ENCODE data around the gene ZDHHC5.
"Not testable (repeated sequence)": the region's sequence is repeated elsewhere in the genome, so short reads cannot be mapped to it uniquely, and the experiment has no call there.

ZDHHC5 gene

GRCh38 chr11:57643802-57644201, 24.1 kb upstream of the ZDHHC5 start:
- DNase-seq (ENCODE audit: low read depth in 3 of 3, low spot score in 1 of 3) = no peak

- DNase-seq (ENCODE audit: low read depth in 3 of 3, low spot score in 1 of 3) = peak; percentile 63 to 74 (median 67)
Measured at GRCh38 chr11:57644748-57645688, 22.9 kb upstream of the ZDHHC5 start.

DNA sequence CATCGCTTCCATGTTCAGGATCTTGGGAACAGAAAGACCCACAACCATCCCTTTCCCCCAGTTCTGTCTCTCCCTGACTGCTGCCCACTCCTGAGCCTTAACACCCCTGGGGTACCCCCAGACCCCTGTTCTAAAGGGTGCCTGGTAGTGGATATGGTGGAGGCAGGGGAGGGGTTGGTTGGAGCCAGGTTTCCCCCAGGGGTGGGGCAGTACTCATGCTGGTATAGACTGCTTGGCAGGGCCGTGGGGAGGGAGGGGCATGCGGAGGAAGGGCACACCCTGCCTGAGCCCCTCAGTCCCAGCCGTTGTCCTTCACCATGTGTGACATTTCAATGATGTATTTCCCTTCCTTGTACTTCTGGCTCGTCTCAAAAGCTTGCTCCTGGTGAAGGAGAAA, 22.2 kb upstream of the ZDHHC5 start:
- no peak for DNase-seq (ENCODE audit: low read depth in 3 of 3, low spot score in 1 of 3)

GRCh38 chr11:57646194-57646798, 21.6 kb upstream of the ZDHHC5 start:
- no peak for DNase-seq (ENCODE audit: low read depth in 3 of 3, low spot score in 1 of 3)

GRCh38 chr11:57646799-57647303, 21.1 kb upstream of the ZDHHC5 start:
- no peak for DNase-seq (ENCODE audit: low read depth in 3 of 3, low spot score in 1 of 3)

DNA sequence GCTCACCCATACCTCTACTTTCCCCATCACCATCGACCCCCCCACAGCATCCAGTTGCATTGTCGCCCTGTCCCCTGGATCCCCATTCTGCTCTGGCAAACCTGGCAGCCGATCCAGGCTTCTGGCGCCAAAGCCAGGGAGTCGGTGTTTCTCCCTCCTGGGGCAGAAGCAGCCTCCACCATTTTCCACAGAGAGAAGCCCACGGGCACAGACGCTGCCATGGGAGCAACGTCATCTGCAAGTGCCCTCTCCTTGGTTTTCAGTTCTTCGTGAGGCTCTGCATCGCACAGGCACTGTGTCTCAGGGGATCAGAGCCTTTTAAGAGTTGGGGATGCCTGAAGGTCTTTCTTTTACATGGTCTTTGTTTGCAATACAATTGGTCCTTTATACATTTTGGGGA, 20.5 kb upstream of the ZDHHC5 start:
- DNase-seq (ENCODE audit: low read depth in 3 of 3, low spot score in 1 of 3) = no peak

DNA sequence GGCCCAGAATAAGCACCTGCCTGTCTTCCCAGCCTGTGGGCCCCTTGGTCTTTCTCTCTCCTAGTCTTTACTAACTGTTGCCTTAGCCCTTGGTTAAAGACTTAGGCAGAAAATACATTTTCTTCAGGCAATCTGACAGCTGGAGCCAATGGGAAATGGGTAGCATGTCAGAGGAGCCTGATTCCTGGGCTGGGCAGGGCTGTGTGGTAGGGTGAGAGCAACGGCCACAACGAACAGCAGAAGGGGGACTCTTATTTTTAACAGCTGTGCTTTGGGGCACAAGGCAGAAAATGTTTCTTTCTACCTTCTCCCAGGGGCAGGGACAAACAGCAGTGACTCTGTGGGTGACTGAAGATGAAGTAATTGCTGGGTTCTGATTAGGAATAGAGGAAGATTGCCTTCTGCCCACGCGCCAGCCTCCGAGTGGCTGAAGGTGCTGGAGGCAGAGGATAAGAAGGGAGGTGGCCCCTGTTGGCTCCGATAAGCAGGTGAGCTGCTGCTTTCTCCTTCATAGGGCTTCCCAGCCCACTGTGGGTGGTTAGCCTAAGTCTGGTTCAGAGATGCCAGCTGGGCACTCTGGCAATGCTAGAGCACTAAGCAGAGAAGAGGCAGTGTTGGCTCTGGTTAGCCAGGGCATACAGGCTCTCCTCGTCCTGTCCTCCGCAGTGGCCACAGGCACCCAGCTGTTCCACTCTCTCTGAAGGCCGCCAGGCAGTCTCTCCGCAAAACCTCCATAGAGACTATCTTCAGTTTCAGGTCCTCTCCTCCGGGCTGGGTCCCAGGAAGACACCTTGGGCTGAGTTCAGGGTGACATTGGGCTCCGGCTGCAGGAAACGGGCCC, 19.7 kb upstream of the ZDHHC5 start:
- DNase-seq (ENCODE audit: low read depth in 3 of 3, low spot score in 1 of 3) = no peak

- no peak for DNase-seq (ENCODE audit: low read depth in 3 of 3, low spot score in 1 of 3)
Measured at GRCh38 chr11:57648801-57649735, 18.8 kb upstream of the ZDHHC5 start.

- peak; percentile 33 to 40 (median 33) for DNase-seq (ENCODE audit: low read depth in 3 of 3, low spot score in 1 of 3)
Measured at GRCh38 chr11:57649826-57650738, 17.8 kb upstream of the ZDHHC5 start, which contains the start of gene YPEL4. YPEL4 (minus strand) TSS chr11:57649912; CDS start chr11:57647107, 2,805 bp downstream.

- DNase-seq (ENCODE audit: low read depth in 3 of 3, low spot score in 1 of 3) = no peak
Measured at GRCh38 chr11:57650739-57651090, 17.2 kb upstream of the ZDHHC5 start.

DNA sequence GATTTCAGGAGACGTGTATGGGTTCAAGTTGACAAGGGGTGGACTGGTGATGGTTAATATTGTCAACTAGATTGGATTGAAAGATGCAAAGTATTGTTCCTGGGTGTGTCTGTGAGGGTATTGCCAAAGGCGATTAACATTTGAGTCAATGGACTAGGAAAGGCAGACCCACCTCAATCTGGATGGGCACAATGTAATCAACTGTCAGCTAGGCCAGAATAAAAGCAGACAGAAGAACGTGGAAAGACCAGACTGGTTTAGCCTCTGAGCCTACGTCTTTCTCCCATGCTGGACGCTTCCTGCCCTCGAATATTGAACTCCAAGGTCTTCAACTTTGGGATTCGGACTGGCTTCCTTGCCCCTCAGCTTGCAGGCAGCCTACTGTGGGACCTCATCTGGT, 16.5 kb upstream of the ZDHHC5 start:
- DNase-seq (ENCODE audit: low read depth in 3 of 3, low spot score in 1 of 3) = no peak

DNA sequence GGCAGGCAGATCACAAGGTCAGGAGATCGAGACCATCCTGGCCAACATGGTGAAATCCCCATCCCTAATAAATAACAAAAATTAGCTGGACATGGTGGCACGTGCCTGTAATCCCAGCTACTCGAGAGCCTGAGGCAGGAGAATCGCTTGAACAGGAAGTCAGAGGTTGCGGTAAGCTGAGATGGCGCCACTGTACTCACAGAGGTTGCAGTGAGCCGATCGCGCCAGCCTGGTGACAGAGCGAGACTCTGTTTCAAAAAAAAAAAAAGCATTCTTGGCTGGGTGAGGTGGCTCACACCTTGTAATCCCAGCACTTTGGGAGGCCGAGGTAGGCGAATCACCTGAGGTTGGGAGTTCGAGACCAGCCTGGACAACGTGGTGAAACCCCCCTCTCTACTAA, 15.7 kb upstream of the ZDHHC5 start:
- DNase-seq (ENCODE audit: low read depth in 3 of 3, low spot score in 1 of 3) = not testable (repeated sequence)

DNA sequence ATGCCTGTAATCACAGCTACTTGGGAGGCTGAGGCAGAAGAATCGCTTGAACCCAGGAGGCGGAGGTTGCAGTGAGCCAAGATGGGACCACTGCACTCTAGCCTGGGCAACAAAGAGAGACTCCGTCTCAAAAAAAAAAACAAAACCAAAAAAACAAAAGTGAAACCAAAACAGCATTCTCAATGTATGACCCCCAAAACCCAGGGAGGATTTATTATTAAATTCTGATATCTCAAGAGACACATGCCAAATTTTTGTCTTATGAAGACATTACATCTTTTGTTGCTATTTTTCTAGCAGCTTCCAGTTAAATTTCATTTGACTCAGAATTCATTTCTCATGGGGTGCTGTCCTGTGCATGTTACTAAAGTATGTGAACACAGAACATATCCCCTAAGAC, 15.3 kb upstream of the ZDHHC5 start:
- DNase-seq (ENCODE audit: low read depth in 3 of 3, low spot score in 1 of 3) = no peak

GRCh38 chr11:57653163-57653562, 14.8 kb upstream of the ZDHHC5 start:
- no peak for DNase-seq (ENCODE audit: low read depth in 3 of 3, low spot score in 1 of 3)

GRCh38 chr11:57656885-57657193, 11.1 kb upstream of the ZDHHC5 start:
- DNase-seq (ENCODE audit: low read depth in 3 of 3, low spot score in 1 of 3) = no peak

DNA sequence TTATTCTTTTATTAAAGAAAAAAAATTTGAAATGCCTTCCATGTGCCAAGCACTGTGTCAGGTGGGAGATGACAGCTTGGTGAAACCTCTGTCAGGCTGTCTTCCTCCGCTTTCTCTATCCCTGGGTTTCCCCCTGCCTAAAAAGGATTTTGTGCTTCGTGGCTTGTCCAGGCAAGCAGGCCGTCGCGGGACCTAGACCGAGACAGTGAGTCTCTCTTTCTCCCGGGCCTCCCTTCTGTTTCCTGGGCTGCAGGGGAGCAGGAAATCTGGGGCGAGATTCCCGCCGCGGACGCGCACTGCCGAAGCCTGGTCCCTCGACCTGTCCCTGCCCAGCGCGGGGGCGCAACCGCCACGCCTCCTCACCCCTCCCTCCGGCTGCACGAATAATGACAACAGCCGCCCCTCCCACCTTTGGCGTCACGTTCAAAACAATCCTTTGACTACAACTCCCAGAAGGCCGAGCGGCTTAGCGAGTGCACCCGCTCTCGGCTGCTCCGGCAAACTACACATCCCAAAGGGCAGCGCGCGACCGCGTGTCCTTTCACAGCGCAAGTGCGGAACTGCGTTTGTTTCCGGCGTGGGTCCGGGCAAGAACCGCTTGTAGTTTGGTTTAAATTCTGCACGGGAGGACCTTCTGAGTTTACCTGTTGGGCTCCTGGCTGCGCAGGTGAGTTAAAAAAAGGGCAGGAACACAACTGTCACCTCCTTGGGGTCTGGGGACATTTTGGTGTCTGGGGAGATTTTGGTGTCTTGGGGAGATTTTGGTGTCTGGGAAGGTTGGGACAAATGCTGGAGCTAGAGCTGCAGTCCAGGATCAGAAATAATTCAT, 10.5 kb upstream of the ZDHHC5 start, which contains the start of gene CLP1:
Gene CLP1, plus strand, starts transcription at position 569 of the 829 bp plus-strand sequence. CDS start 1,715 bp downstream, outside the sequence.
- peak; percentile 94 to 95 (median 95) for DNase-seq (ENCODE audit: low read depth in 3 of 3, low spot score in 1 of 3)

DNA sequence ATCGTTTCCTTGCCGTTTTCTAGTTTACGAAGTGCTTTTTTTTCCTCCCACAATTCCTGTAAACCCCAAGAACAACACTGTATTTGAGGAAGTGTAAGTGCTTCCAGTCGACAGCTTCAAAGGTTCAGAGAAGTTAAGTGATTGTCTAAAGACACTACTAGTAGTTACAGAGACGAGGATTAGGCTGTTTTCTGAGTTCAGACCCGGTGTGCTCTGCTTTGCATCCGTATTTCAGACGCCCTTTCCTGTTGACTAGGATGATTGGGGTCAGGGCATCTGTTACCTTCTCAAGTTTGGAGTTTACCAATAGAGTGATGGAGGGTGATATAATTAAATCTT, 9.9 kb upstream of the ZDHHC5 start:
- no peak for DNase-seq (ENCODE audit: low read depth in 3 of 3, low spot score in 1 of 3)

- DNase-seq (ENCODE audit: low read depth in 3 of 3, low spot score in 1 of 3) = no peak
Measured at GRCh38 chr11:57659669-57660068, 8.2 kb upstream of the ZDHHC5 start.

DNA sequence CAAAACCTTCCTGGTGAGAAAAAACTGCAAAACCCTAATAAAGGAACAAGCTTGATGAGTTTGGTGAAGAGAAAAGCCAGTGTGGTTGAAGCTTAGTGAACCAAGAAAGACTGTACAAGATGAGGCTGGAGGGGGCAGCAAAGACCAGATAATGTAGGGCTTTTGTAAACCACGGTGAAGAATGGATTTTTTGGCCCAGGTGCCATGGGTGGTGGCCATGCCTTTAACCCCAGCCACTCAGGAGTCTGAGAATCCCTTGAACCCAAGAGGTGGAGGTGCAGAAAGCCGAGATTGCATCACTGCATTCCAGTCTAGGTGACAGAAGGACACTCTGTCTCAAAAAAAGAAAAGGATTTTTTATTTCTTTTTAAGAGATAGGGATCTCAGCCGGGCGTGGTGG, 5.0 kb upstream of the ZDHHC5 start:
- no peak for DNase-seq (ENCODE audit: low read depth in 3 of 3, low spot score in 1 of 3)

All from stimulated activated CD4-positive, alpha-beta T cell treated with anti-CD3 and anti-CD28 coated beads, TNF-alpha, amount 100 ng/mL, for 1 hour (primary cell).